GM19328 (cell line): ENCODE data around the gene SLC22A31.
"Not testable (repeated sequence)": the region's sequence is repeated elsewhere in the genome, so short reads cannot be mapped to it uniquely, and the experiment has no call there.

Experiments used
- ATAC-seq: cut with Tn5 transposase; IDR thresholded peaks from one replicate; pipeline ENCODE4 v1.9.1; 2021; ENCODE audit warnings: mild to moderate bottlenecking, moderate library complexity; ENCODE audit not compliant: unreplicated experiment

The SLC22A31 gene

DNA sequence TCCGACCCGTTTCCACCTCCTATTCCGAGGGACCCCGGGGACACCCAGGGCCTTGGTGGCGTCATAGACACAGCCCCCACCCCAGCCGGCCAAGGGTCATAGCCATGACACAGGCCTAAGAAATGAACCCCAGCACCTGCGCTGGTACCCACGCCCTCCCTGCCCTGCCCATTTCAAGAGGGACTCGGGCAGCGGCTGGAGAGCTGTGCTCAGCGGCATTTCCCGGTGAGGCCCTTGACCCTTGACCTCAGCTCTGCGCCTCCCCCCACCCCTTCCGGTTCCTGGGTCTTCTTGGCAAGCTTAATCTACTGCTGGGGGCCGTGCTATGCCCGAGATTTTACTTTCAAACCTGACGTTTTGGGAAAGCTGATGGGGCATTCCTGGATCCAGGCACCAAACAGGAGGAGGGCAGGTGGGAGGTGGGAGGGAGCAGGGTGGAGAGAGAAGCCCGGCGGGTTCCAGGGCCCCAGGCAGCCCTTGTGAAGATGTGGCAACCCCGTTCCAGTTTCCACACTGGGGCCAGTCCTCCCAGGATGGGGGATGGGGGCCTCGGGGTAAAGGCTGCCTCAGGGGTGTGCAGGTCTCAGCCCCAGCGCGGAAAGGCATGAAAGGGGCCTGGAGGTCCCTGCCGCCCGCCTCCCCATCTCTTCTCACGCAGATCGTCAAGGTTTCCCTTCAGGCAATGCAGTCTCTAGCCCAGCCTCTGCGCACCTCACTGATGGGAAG is at the start of gene SLC22A31:
TSS of gene SLC22A31 (minus strand) at position 414 of the 726 bp plus-strand sequence. CDS start at position 378, 36 bp downstream.
- ATAC-seq, result no peak

DNA sequence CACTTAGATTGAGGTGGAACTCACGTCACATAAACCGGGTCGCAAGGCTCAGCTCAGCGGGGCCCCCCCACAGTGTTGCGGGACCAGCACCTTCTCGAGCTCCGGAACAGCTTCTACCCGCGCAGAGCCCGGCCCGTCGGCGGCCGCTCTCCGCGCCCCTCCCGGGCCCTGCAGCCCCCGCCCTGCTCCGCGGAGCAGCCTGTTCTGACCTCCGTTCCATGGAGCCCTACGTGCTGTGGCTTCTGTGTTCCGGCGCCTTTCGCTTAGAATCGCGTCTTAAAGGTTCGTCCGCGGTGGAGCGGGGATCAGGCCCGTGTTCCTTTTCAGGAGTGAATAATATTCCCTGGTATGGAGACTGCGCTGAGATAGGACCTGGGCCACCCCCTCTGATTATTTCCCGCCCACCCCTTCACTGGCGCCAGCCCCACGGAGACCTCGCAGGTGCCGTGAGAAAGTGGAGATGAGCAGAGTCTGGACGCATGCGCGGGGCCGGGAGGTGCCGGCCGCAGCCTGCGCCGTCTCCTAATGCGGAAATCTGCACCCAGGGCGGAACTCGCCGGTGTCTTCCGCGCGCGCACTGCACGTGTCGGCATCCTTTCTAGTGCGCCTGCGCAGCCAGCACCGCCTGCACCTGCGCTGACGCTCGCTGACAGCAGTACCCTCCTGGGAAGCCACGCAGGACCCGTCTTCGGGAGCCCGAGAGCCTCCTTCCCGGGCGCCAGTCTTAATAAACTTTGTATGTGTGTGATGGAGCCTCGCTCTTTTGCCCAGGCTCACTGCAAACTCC is 48.1 kb upstream of the SLC22A31 start:
- ATAC-seq, result no peak

DNA sequence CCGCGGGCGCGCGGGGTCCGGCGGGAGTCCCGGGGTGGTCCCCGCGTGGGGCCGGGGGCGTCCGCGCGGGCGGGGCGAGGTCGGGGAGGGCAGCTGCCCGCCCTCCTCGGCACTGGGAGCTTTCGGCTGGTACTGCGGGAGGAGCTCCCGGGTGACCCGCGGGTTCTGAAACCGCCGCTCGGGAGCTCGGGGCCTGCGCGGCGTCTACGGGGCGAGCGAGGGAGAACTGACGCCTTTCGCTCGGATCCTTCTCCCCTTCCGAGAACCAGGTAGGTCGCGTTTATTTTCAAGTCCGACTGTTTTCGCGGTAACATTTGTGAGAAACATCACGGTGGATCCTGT is 47.4 kb upstream of the SLC22A31 start:
- not testable (repeated sequence) for ATAC-seq

DNA sequence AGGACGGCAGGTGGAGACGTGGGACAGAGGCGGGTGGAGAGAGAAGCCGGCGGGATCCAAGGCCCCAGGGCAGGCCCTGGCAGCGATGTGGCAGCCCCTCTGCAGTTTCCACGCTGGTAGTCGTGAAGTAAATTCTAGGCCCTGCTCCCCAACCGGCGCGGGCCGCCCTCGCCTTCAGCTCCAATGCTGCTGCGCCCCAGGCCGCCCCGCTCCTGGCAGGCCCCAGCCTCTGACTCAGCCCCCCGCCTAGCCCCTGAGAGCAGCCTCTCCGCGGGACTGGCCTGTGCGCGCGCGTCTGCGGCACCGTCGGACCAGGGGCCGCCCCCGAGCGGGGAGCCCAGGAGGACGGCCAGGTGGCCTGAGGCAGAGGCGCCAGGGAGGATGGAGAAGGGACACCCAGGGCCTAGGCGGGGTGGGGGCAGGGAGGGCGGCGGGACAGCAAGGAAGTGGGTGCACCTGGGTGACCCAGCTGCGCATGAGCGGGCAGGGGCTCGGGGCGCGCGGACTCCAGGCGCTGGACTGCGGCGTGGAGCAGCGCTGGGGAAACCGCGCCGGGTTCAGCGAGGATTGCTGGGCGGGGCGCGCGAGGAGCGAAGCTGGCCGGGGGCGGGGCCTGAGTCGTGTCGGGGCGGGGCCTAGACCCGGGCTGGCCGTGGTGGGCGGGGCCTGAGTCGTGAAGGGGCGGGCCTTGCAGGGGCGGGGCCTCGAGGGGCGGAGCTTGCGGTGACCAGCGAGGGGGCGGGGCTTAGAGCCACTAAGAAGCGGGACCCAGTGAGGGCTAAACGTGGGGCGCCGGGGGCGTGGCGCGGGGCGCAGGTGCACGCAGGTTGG is 46.8 kb upstream of the SLC22A31 start:
- peak; percentile 64 for ATAC-seq

DNA sequence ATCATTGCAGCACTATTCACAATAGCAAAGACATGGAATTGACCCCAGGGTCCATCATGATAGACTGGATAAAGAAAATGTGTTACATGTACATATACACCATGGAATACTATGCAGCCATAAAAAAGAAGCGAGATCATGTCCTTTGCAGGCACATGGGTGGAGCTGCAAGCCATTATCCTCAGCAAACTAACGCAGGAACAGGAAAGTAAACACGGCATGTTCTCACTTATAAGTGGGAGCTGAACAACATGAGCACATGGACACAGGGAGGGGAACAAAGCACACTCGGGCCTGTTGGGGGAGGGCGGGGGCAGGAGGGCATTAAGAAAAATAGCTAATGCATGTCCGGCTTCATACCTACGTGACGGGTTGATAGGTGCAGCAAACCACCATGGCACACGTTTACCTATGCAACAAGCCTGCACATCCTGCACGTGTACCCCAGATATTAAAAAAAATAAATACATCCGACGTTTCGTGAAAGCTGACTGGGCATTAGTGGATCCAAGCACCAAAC is 46.1 kb upstream of the SLC22A31 start:
- no peak for ATAC-seq

DNA sequence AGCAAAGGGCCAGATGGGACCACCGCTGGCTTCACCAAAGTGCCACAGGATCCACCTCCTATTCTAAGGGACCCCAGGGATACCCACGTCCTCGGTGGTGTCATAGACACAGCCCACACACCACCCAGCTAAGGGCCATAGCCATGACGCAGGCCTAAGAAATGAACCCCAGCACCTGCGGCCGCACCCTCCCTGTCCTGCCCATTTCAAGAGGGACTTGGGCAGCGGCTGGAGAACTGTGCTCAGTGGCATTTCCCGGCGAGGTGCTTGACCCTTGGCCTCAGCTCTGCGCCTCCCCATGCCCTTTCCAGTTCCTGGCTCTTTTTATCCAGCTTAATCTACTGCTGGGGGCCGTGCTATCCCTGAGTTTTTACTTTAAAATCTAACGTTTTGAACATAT is 44.4 kb upstream of the SLC22A31 start:
- ATAC-seq, result no peak

DNA sequence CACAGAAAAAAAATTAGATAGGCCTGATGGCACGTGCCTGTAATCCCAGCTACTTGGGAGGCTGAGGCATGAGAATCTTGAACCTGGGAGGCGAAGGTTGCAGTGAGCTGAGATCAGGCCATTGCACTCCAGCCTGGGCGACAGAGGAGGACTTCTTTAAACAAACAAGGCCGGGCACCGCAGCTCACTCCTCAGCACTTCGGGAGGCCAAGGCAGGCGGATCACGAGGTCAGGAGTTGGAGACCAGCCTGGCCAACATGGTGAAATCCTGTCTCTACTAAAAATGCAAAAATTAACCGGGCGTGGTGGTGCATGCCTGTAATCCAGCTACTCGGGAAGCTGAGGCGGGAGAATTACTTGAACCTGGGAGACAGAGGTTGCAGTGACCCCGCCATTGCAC is 43.9 kb upstream of the SLC22A31 start:
- ATAC-seq, result not testable (repeated sequence)

DNA sequence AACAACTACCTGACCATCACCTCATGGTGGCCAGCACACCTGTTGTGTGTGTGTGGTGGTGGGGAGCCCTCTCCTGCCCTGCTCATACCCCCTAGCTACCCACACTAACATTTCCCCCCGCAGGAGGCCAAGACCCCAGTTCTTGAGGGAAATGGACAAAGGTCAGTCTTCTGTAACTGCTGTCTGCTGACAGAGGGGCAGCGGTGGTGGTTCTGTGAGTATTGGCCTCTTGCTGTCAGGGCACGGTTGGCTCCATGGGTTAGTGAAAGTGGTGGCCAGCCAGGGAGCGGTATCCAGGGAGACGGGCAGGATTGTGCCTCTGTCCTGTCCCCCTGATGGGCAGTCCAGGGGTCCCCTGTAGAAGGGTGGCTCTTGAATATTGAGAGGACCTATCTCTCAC is 43.3 kb upstream of the SLC22A31 start:
- no peak for ATAC-seq

DNA sequence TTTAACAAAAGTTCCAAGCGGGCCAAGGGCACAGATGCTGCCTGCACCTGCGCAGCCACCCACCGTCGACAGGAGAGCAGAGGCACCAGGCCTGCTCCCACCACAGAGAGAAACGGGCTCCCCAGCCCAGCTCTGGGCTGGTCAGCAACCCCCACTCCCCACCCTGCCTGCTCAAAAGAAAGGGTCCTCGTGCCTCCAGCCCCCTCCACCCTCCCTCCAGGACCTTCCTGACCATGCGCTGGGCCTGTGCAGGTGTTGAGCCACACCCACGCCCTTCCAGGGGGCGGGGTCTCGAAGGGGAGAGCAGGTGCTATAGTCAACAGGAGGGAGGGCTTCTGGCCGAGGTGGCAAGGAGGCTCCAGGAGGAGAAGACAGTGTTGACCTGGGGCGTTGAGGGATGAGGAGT is 42.5 kb upstream of the SLC22A31 start:
- ATAC-seq, result no peak

DNA sequence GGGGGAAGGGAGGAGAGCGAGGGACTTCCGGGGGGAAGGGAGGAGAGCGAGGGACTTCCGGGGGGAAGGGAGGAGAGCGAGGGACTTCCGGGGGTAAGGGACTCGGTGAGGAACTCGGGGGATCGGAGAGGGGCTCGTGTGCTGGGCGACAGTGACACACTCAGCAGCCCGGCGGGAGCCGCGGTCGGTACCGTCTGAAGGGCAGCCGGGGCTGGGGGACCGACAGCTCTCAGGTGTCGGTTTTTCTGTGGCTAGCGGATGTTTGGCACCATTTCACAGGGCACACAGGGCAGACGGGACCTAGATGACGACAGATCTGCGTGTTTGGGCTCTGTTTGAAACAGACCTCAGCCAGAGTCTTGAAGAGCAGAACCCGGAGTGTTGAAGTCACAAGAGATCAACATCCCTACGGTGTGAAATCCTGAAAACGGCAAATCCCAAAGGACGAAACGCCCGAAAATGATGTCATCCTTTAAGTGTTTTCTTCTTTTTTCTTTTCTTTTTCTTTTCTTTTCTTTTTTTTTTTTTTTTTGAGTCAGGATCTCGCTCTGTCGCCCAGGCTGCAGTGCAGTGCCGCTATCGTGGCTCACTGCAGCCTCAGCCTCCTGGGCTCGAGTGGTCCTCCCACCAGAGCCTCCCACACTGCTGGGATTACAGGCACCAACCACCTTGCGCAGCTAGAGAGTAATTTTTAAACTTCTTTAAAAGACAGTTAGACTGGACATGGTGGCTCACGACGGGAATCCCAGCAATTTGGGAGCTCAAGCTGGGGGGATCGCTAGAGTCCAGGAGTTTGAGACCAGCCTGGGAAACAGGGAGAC is 41.1 kb upstream of the SLC22A31 start:
- peak; percentile 48 for ATAC-seq

DNA sequence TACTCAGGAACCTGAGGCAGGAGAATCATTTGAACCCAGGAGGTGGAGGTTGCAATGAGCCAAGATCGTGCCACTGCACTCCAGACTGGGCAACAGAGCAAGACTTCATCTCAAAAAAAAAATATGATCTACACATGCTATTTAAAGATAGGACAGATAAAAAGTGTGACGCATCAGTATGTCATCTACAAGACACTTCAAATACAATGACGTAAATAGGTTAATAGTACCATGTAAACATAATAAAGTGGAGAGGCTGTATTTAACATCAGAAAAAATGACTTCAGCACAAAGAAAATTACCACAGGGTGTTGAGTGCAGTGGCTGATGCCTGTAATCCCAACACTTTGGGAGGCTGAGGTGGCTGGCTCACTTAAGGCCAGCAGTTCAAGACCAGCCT is 37.4 kb upstream of the SLC22A31 start:
- ATAC-seq, result no peak

DNA sequence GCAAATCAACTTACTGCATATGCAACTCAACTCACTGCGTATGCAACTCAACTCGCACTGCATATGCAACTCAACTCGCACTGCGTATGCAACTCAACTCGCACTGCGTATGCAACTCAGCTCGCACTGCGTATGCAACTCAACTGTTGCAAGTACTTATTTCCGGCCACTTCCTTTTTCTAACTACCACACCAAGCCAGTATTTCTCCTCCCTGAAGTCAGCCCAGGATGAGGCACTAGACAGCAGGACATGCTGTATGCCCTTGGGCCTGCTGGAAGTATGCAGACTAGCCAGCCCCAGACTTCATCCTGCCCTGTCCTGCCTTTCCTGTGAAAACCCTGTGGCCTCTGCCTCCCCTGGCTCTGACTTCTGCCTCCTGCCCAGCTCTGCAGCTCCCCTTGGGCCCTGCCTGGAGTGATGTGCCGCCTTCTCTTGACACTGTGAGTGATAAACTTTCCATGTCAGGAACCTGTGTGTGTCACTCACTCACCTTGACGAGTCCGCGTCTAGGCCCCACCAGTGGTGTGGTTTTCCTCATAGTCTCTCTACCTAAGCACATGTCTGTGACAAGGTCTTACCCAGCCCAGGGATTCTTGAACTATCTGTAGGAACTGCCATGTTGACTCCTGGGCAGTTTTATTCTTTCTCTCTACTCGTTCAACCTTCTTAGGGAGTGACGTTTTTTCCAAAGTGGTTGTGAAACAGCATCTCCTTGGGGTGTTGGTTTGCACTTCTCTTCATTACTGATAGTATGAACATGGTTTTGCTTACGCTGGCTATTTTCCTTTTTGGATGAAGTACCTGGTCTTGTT is 33.5 kb upstream of the SLC22A31 start:
- no peak for ATAC-seq

DNA sequence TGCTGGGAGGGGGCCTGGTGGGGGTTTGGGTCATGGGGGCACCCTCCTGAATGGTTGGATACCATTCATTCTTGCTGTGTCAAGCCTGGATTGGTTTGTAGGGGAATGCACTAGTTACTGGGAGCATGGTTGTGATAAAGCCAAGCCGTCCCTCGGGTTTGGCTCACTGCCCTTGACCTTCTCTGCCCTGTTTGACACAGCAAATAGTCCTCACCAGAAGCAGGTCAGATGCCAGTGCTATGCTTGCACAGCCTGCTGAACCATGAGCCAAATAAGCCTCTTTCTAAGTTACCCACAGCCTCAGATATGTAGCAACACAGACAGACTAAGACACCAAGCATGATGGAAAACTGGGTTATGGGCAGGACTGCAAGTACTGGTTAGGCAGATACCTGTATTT is 31.8 kb upstream of the SLC22A31 start:
- ATAC-seq, result no peak

DNA sequence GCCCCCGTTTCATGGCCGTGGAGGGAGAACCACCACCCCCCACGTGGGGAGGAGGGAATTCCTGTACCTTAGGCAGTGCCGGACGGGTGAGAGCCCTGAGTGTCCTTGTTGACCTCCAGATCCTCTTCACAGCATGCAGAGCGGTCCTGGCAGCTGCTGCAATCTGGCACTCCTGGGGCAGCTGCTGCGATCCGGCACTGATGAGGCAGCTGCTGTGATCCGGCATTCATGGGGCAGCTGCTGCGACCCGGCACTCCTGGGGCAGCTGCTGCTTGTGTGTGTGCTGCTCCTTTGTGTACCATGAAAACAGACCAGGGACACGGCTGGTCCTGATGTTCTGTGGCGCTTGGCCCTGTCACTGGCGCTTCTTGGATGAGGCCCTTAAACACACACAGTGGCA is 29.9 kb upstream of the SLC22A31 start:
- ATAC-seq, result no peak

DNA sequence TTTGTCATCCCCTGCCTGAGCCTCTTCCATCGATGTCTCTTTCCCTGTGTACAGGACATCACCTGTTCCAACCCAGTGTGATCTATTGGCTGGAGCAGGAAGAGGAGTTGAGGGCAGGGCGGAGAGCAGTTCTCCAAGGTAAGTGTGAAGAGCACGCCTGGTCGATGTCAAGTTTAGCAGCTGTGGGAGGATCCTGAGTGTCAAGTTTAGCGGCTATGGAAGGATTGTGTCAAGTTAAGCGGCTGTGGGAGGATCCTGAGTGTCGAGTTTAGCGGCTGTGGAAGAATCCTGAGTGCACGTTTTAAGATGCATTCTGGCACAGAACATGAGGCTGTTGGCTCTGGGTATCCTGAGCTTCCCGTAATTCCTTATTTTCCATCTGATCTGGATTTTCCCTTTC is 24.3 kb upstream of the SLC22A31 start:
- ATAC-seq, result no peak

DNA sequence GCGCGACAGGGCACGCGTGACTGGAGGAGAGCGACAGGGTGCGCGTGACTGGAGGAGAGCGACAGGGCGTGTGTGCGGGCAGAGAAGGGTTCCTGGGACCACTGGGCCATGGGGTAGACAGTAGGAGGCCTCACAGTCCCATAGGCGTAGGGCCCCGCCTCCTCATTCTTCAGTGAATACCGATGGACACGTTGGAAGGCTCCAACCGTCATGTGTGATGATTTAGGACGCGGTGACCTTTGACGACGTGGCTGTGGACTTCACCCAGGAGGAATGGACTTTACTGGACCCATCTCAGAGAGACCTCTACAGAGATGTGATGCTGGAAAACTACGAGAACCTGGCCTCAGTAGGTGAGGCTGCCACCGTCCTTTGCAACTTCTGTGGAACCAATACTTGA is 22.6 kb upstream of the SLC22A31 start:
- no peak for ATAC-seq

DNA sequence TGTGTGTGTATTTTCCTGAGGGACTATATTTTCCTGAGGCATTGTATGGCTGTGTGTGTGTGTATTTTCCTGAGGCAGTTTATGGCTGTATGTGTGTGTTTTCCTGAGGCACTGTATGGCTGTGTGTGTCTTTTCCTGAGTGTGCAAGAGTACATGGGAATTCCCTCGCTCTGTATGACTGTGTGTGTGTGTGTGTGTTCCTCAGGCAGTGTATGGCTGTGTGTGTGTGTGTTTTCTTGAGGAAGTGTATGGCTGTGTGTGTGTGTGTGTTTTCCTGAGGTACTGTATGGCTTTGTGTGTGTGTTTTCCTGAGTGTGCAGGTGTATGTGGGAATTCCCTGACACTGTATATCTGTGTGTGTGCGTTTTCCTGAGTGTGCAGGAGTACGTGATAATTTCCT is 21.3 kb upstream of the SLC22A31 start:
- ATAC-seq, result no peak

DNA sequence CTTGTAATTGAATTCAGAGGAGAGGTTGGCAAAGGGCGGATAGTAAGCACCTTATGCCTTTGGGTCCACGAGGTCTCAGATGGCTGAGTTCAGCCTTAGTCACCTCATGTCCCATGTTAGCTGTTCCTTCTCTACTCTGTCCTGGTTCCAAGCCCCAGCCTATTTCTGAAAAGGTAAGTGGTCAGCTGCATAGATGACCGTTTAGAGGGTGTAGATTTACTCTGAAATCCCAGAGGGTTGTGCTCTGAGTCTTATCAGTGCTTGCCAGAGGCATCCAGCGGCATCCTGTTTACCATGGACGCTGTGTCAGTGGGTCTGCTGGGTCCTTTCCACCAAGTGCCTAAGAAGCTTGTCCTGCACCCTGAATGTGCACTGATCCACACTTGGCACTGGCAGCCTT is 19.0 kb upstream of the SLC22A31 start:
- ATAC-seq, result no peak

DNA sequence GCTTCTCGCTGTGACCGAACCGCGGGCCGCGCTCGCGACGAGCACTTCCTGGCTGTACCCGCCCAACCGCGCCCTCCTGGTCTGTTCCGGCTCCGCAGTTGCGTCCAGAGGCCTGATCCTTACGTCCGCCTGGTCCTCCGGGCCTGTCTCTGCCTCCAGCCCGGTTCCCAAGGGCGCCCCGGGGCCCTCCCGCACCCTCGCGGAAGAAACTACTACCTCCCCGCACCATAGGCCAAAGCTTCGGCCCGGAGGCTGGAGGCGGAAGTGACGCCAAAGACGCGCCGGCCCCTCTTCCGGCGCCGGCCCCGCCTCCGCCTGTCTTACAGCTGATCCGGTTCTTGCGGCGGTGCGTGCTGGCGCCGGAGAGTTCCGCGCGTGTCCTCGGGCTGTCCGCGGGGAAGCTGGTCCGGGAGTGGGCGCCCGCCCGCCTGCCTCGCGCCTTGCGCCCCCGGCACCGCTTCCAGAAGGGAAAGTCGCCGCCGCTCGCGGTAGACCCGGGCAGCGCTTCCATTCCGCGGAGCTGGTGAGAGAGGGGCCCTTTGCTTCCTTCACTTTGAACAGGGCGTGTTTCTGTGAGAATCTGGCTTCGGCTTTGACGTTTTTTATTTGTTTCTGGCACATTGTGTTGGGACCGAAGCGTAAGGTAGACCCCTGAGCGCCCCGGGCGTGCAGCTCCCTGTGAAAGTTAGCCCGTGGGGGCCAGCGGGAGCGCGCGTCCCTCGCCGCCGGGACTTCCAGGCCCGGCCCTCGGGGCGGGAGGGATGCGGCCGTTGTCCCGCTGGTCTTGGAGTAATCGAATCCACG is 17.3 kb upstream of the SLC22A31 start, which contains the start of gene ZNF778:
TSS of gene ZNF778 (plus strand) at position 316 of the 804 bp plus-strand sequence. CDS start 3,425 bp downstream, outside the sequence.
- ATAC-seq, result peak; percentile 81
